ENCODE results near the gene DDX41. TPM values are rescaled to one million over a fixed set of nuclear protein-coding genes. Genes with fewer than 3 reads are reported as not detected.

DDX41 gene
- total RNA-seq, 1 experiment from 2014 or later: 133 TPM

DNA sequence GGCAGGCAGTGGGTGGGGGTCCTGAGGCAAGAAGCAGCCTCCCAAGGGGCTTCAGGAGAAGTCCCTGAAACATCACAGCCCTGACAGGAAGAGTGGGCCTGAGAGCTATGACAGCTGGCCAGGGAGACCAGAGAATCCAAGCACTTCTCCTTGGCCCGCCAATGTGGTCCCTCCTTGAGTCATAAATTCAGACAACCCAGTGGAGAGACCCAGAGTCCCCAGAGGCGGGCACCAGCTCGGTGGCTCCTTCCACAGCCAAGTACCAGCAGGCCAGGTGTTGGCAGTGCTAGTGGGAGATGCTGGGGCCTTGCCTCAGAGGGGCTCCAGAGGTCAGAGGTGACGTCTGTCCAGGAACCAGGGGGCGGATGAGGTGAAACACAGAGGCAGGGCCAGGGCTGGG, 5.6 kb downstream of the DDX41 start:
- Histone ChIP-seq H2AK5ac (ENCODE audit: insufficient read length, low read length) (no peak overlapping the region), H3K56ac (ENCODE audit: insufficient read length, low read depth, low read length) (no peak overlapping the region), H3K9ac (ENCODE audit: extremely low read depth, insufficient read length, low read length) (no peak overlapping the region), H2BK5ac (ENCODE audit: insufficient read length, low read length) (no peak overlapping the region), H3K4me1 (ENCODE audit: insufficient read depth, low read length) (no peaks in the 10 kb centered on the region; the same call in 1 of the 2 replicates), H3K79me1 (ENCODE audit: insufficient read depth, low read depth, low read length, poor library complexity, severe bottlenecking) (peaks cover 6% of the 10 kb centered on the region), H2AFZ (ENCODE audit: low read length) (no peak overlapping the region), H2BK20ac (ENCODE audit: low read depth, low read length, poor library complexity, severe bottlenecking) (no peak overlapping the region), H4K8ac (replicated peaks; ENCODE audit: insufficient read length, low read depth, low read length) (no peak overlapping the region), H4K5ac (ENCODE audit: insufficient read length, low read depth, low read length) (no peak overlapping the region), H3K9me3 (ENCODE audit: control insufficient read depth, low read depth, low read length) (no peaks in the 10 kb centered on the region), H2BK12ac (ENCODE audit: insufficient read length, low read depth, low read length) (no peak overlapping the region), H2BK120ac (ENCODE audit: low read depth, low read length, poor library complexity, severe bottlenecking) (no peak overlapping the region), H3K27ac (ENCODE audit: insufficient read length, low read depth, low read length) (no peak overlapping the region), H3K27me3 (ENCODE audit: insufficient read depth, low read length) (no peaks in the 10 kb centered on the region), H3T11ph (ENCODE audit: low read length) (no peak overlapping the region), H3K79me2 (ENCODE audit: insufficient read depth, low read length) (peaks cover 5% of the 10 kb centered on the region; the same call in 1 of the 2 replicates), H3K23ac (ENCODE audit: insufficient read length, low read depth, low read length) (no peak overlapping the region), H3K18ac (ENCODE audit: insufficient read length, low read depth, low read length) (no peak overlapping the region), H4K20me1 (ENCODE audit: control insufficient read depth, insufficient read depth, insufficient read length) (no peaks in the 10 kb centered on the region), H2BK15ac (ENCODE audit: low read depth, low read length) (no peak overlapping the region), H4K91ac (ENCODE audit: insufficient read length, low read depth, low read length) (no peak overlapping the region), H3K14ac (ENCODE audit: insufficient read depth, low read length) (no peak overlapping the region), H3K4me2 (ENCODE audit: insufficient read depth, insufficient read length, low read length) (no peak overlapping the region), H3K4ac (ENCODE audit: low read depth, low read length) (no peak overlapping the region), H3K23me2 (ENCODE audit: insufficient read length, low read depth, low read length, poor library complexity, severe bottlenecking) (peaks cover 2% of the 10 kb centered on the region)
- Mint-ChIP-seq H3K9me3 (no peaks in the 10 kb centered on the region), H3K27me3 (ENCODE audit: low read depth) (no peaks in the 10 kb centered on the region; the same call in 1 of the 2 replicates), H3K36me3 (ENCODE audit: insufficient read depth in 1 of 3, low read depth in 3 of 3) (peaks cover 48 to 77% (median 68%) of the 10 kb centered on the region in 3 experiments), H3K27ac (no peak overlapping the region), H3K4me3 (no peak overlapping the region), H3K4me1 (peaks cover 26 to 32% of the 10 kb centered on the region in 2 experiments)
- DNase-seq: no peak
- TF ChIP-seq, protein P1, sequence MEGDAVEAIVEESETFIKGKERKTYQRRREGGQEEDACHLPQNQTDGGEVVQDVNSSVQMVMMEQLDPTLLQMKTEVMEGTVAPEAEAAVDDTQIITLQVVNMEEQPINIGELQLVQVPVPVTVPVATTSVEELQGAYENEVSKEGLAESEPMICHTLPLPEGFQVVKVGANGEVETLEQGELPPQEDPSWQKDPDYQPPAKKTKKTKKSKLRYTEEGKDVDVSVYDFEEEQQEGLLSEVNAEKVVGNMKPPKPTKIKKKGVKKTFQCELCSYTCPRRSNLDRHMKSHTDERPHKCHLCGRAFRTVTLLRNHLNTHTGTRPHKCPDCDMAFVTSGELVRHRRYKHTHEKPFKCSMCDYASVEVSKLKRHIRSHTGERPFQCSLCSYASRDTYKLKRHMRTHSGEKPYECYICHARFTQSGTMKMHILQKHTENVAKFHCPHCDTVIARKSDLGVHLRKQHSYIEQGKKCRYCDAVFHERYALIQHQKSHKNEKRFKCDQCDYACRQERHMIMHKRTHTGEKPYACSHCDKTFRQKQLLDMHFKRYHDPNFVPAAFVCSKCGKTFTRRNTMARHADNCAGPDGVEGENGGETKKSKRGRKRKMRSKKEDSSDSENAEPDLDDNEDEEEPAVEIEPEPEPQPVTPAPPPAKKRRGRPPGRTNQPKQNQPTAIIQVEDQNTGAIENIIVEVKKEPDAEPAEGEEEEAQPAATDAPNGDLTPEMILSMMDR (conservative IDR thresholded peaks at IDR 0.05): no peak
- no CpG with 5 or more reads among the region's 5 CpGs for WGBS (ENCODE audit: extremely low coverage, insufficient read length, low lambda C conversion rate)

Measured in H9 (cell line).